MCF 10A (cell line): ENCODE results near the gene TDRD1. TPM values are rescaled to one million over a fixed set of nuclear protein-coding genes. Genes with fewer than 3 reads are reported as not detected.

Experiments used
- BruUV-seq: library from RNA; stranded (reverse); fragments of 400-500 nt; replicated peaks from 2 replicates; lab custom pipeline; 2021; lab: Mats Ljungman, UMichigan
- CTCF ChIA-PET: fragments of 300-600 bp; sonication (Branson Sonifier 250); formaldehyde crosslinking; extraction: SDS; loops from one replicate; lab custom pipeline; 2021; ENCODE audit warnings: antibody characterized with exemption, inconsistent platforms; lab: Yijun Ruan, JAX
- POLR2A ChIA-PET: fragments of 300-600, 350-650 bp; sonication (Branson Sonifier 250); formaldehyde crosslinking; extraction: SDS; loops from one replicate; lab custom pipeline; 2020; ENCODE audit warnings: antibody characterized with exemption, inconsistent platforms; lab: Yijun Ruan, JAX
- DNase-seq: peaks from one replicate; pipeline ENCODE4 v3.0.0-alpha.2; 2018; ENCODE audit not compliant: unreplicated experiment
- H3K27ac Mint-ChIP-seq: one replicate; pipeline ENCODE4 v1.8.0; 2022; ENCODE audit warnings: mild to moderate bottlenecking, low read depth, mixed read lengths; ENCODE audit not compliant: unreplicated experiment
- H3K27me3 Mint-ChIP-seq: one replicate; pipeline ENCODE4 v1.8.0; 2022; ENCODE audit warnings: mixed read lengths; ENCODE audit not compliant: insufficient read depth, unreplicated experiment
- H3K36me3 Mint-ChIP-seq: one replicate; pipeline ENCODE4 v1.8.0; 2022; ENCODE audit warnings: mild to moderate bottlenecking, moderate library complexity, mixed read lengths; ENCODE audit not compliant: insufficient read depth, unreplicated experiment
- H3K4me1 Mint-ChIP-seq: one replicate; pipeline ENCODE4 v1.8.0; 2022; ENCODE audit warnings: mixed read lengths; ENCODE audit not compliant: insufficient read depth, unreplicated experiment
- H3K4me3 Mint-ChIP-seq: one replicate; pipeline ENCODE4 v1.8.0; 2022; ENCODE audit warnings: mild to moderate bottlenecking, moderate library complexity, mixed read lengths; ENCODE audit not compliant: unreplicated experiment
- H3K9me3 Mint-ChIP-seq: one replicate; pipeline ENCODE4 v1.8.0; 2022; ENCODE audit warnings: mixed read lengths; ENCODE audit not compliant: unreplicated experiment
- CTCF ChIP-seq: fragments of 200-600 bp; IDR thresholded peaks from one replicate; pipeline ENCODE4 v1.8.0; 2022; ENCODE audit warnings: antibody characterized with exemption, mild to moderate bottlenecking; ENCODE audit not compliant: unreplicated experiment
- intact Hi-C: fragments of 100-400 bp; cut with micrococcal nuclease; formaldehyde crosslinking; loops from 2 replicates; pipeline ENCODE4 v1.14.1; 2022
- total RNA-seq: library from RNA; stranded (reverse); gene quantifications from 2 replicates; pipeline ENCODE4 v1.2.3, GENCODE V29; 2022

Gene TDRD1
- total RNA-seq, 1 experiment from 2014 or later = not detected

- intact Hi-C loops = loop anchor here (2.0 kb wide), 1 partner anchor 95 kb away; no protein-coding TSS in a partner anchor
These were observed 3.5 kb upstream of the TDRD1 start for GRCh38 chr10:114175667-114176066.

GRCh38 chr10:114176511-114176910 lies 2.6 kb upstream of the TDRD1 start:
- Mint-ChIP-seq H3K27me3 (no peaks in the 10 kb centered on the region), H3K4me3 (no peak overlapping the region), H3K27ac (no peak overlapping the region), H3K36me3 (no peaks in the 10 kb centered on the region), H3K4me1 (peaks cover 6% of the 10 kb centered on the region), H3K9me3 (no peaks in the 10 kb centered on the region)
- DNase-seq = no peak
- no peak for TF ChIP-seq CTCF
- POLR2A ChIA-PET = interaction anchor here (0.6 to 6.4 kb wide), 4 partner anchors 38 to 95 kb away, joined by 3 to 75 read pairs (median 6); no protein-coding TSS in a partner anchor
- no TSS peak for BruUV-seq
- intact Hi-C loops = no loop called here
- CTCF ChIA-PET = interaction anchor here (1.0 kb wide), 1 partner anchor 76 kb away, joined by 4 read pairs; no protein-coding TSS in a partner anchor

More at GRCh38 chr10:114175667-114176066, 3.5 kb upstream of the TDRD1 start:
- Mint-ChIP-seq H3K36me3 (no peaks in the 10 kb centered on the region), H3K27me3 (no peaks in the 10 kb centered on the region), H3K9me3 (no peaks in the 10 kb centered on the region), H3K4me1 (peaks cover 6% of the 10 kb centered on the region), H3K27ac (no peak overlapping the region), H3K4me3 (no peak overlapping the region)
- TF ChIP-seq CTCF = no peak
- BruUV-seq = no TSS peak
- ChIA-PET POLR2A (interaction anchor here (0.6 to 6.4 kb wide), 9 partner anchors 11 to 146 kb away, joined by 3 to 107 read pairs (median 10); partner anchors contain the start of gene VWA2), CTCF (interaction anchor here (0.6 kb wide), 1 partner anchor 18 kb away, joined by 4 read pairs; no protein-coding TSS in a partner anchor)
- no peak for DNase-seq

- Mint-ChIP-seq H3K9me3 (no peaks in the 10 kb centered on the region), H3K27ac (no peak overlapping the region), H3K36me3 (no peaks in the 10 kb centered on the region), H3K27me3 (no peaks in the 10 kb centered on the region), H3K4me1 (no peaks in the 10 kb centered on the region), H3K4me3 (no peak overlapping the region)
- no TSS peak for BruUV-seq
- intact Hi-C loops = no loop called here
- ChIA-PET POLR2A (interaction anchor here (1.4 kb wide), 1 partner anchor 65 kb away, joined by 7 read pairs; no protein-coding TSS in a partner anchor), CTCF (interaction anchor here (0.5 kb wide), 1 partner anchor 76 kb away, joined by 3 read pairs; no protein-coding TSS in a partner anchor)
- DNase-seq = no peak
- TF ChIP-seq CTCF = no peak
These were observed 594 bp downstream of the TDRD1 start for GRCh38 chr10:114179747-114180146.

GRCh38 chr10:114180937-114181336 lies 1.8 kb downstream of the TDRD1 start:
- no peaks in the 10 kb centered on the region for H3K9me3 Mint-ChIP-seq
- no peaks in the 10 kb centered on the region for H3K4me1 Mint-ChIP-seq
- BruUV-seq = no TSS peak
- POLR2A ChIA-PET = interaction anchor here (0.9 to 1.4 kb wide), 2 partner anchors 9 to 64 kb away, joined by 3 to 7 read pairs; no protein-coding TSS in a partner anchor
- no peak for DNase-seq
- H3K4me3 Mint-ChIP-seq = no peak overlapping the region
- intact Hi-C loops = no loop called here
- CTCF ChIA-PET = no interaction called here
- TF ChIP-seq CTCF = no peak
- no peak overlapping the region for H3K27ac Mint-ChIP-seq
- no peaks in the 10 kb centered on the region for H3K27me3 Mint-ChIP-seq
- H3K36me3 Mint-ChIP-seq = no peaks in the 10 kb centered on the region
